GM18867 (cell line): ENCODE data around the gene HOXB3.

Source experiments
- ATAC-seq: cut with Tn5 transposase; IDR thresholded peaks from one replicate; pipeline ENCODE4 v1.9.1; 2021; ENCODE audit warnings: mild to moderate bottlenecking, moderate library complexity; ENCODE audit not compliant: unreplicated experiment

HOXB3 gene

DNA sequence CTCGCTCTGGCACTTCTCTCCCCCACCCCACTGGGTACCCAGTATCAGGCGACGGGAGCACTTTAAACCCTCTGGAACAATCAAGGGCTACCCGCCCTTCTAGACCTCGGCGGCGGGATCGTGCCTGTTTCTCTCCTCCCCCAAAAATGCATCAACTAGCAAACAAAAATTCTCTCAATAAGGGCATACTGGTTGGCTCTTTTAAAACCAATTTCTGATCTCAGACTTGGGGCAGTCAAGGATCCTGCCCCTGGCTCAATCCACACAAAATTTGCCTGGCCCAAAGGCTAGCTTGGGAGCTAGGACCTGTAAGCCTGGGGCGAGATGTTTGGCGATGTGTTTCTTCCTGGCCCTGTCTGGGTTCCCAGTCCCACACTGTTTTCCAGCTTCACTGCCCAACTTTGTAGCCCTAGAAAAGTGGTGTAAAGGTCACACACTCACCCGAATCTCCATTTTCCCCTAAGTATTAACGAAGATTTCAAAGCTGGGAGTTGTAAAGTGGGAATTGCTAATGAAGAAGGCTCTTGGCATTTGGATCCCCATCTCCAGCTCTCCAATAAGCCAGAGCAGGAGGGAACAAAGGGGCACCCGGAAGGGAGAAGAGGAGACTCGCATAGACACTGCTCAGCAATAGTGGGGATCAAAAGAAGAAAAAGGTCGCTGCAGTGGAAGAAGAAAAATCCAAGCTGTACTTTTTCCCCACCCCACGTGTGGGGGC, 30.8 kb downstream of the HOXB3 start:
- no peak for ATAC-seq

- no peak for ATAC-seq
Observed at GRCh38 chr17:48558831-48559121, 31.3 kb downstream of the HOXB3 start.

DNA sequence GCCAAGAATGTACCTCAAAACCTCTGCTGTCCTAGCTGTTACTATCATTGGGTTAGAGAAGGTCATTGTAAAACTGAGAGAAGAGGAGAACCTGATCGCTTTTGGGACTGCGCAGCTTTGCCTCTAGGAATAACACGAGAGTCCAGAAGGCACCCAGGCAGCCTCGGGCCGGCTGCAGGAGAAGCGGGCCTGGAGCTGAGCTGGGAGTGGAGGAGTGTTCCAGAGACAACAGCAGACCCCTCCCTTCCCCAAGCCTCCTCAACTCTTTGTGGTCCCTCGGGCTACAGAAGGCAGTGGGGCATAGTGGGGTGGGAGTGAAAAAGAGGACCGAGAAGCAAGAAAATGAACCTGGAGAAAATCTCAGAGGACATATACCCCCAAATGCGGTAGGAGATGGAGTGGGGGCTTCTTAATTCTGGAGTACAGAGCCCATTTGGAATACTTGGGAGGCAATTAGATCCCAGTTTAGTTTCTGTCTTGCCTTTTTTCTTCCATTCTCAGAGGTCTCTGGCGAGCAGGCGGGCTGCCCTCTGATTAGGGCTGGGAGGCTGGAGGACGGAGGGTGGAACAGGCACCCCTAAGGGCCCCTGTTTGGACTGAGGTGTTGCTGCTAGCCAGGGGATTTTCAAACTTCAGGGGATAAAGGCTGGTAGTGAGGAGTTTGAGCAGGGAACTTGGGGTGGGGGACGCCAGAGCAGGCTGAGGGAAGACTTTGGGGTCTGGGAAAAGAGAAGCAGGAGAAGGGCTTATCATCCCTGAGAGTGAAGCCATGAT, 31.8 kb downstream of the HOXB3 start:
- ATAC-seq = no peak

DNA sequence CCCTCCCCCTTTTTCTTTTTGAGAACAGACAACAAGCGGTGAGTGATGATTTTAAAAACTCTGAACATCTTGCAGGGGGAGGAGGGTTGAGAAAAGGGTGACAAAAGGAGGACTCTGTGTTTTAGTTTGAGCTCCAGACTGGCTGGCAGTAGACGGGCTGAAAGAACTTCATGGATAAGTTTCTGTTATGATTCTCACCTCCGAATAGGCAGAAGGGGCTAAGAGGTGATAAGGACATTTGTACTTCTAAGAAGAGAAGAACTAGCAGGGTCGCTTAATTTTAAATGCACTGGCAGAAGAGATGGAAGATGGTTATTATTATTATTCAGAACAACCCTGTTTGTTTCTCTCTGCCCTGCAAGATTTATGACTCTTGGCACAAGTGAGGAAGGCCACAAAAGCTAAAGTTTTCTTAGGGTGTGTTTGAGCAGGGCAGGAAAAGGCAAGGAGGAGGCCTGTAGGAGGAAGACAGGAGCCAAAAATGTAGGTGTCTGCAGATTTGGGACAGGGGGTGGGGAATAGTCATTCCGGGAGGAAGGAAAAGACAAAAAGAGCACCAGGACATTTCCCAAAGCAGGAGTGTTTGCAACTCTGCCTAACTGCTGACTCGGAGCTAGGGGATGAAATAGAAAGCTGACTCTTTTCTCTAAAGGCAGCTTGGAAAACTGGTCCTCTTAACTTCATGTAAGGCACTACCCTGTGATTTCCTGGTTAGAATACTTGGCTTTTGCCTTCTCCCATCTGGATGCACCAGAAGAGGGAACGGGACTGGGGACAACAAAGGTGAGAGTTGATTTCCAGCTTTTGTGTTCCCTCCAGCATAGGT, 33.3 kb downstream of the HOXB3 start:
- ATAC-seq = no peak

- no peak for ATAC-seq
Observed at GRCh38 chr17:48556229-48556575, 33.8 kb downstream of the HOXB3 start.

- no peak for ATAC-seq
Observed at GRCh38 chr17:48555258-48556228, 34.5 kb downstream of the HOXB3 start.

DNA sequence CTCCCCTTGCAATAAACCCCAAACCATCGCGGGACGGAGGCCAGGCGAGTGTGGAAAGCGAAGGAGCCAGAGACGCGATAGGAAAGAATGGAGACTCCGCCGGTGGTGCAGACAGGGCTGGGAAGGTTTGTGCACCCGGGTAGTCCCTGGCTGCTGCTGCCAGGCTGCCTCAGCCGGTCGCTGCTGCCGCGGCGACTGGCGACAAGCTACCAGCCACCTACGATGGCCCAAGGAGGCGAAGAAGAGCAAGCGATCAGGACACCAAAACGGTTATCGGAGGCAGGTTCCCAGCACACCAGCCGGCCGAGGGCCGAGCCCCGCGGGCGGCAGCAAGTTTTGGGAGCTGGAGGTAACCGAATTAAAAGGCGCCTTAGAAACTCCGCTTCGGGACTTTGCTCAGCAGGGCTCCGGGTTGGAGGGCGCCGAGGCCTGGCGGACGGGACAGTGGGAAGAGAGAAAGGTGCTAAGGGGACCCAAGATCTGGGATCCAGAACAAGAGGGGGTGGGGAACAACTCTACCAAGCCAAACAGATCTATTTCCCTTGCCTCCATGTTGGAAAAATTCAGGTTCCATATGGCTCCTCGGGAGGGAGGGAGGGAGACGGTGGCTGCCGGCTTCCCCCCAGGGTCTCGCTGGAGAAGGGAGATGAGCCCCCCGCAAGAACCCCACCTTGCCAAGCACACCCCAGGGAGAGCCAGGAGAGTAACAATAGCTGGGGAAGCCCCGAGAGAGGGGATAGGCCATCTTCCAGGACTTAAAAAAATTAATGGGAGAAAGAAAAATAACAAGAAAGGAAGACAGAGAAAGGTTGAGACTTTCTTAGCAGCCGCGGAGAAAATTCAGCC, 35.4 kb downstream of the HOXB3 start:
- no peak for ATAC-seq

DNA sequence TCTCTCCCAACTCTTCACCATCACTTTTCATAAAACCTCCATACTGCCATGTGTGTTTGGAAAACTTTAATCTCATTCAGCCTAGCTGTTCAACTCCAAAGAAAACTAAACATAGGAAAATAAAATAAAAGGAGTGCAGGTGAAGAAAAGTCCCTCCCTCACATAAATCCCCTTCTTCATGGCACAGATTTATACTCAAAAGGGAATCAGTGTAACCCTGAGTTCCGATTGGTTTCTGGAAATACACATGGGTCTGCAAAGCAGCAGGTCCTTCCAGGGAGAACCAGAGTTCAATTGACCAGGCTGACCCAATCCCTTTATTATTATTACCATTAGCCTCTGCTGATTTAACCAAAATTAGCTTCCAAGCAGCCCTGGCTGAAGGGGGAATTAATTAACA, 36.2 kb downstream of the HOXB3 start:
- ATAC-seq = no peak

- ATAC-seq = no peak
Observed at GRCh38 chr17:48553190-48553547, 36.9 kb downstream of the HOXB3 start.

DNA sequence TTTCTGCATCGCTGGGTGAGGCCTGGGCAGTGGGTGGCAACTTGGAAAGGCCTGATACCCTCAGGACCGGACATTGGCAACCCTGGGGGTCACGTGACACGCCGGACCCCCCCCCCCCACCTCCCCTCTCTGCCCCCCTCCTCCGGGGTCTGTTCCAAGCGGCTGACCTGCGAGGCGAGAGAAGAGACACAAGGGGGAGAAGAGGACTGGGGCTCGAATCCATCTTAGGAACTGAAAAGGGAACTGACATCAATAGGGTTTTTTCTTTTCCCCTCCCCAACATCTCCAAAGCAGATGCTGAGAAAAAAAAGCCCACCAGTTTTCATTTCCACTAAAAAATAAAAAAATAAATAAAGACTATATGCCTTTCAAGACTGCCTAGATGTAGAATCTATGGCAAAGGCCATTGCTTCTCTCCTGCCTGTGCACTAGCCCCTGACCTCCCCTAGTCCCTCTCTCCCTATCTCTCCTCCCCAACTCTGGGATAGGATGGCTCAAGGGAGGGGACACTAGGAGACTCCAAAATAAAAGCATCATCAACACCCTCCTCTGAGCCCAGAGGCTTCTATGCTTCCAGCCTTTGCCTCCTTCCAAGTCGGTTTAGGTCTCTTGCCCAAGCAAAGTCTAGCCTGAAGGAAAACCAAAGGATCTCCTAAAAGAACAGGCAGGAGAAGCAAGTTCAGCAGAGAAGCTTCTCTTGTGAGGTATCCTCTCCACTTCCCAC, 37.4 kb downstream of the HOXB3 start:
- ATAC-seq = no peak

- ATAC-seq = no peak
Observed at GRCh38 chr17:48551596-48552465, 38.2 kb downstream of the HOXB3 start.

DNA sequence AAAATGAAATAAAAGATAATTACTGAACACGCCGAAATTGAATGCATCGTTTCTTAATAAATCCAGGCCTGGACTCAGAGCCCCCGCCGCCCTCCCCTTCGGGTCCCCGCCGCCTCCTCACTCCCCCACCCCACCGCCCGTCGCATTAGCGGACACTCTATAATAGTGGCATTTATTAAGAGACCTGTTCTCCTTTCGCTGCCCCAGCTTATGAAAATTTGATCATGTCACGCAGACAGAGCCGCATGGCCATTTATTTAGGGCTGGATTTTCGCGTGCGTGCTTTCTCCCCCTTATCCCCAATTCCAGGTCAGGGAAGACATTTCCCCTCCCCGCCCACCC, 38.9 kb downstream of the HOXB3 start:
- ATAC-seq = no peak

DNA sequence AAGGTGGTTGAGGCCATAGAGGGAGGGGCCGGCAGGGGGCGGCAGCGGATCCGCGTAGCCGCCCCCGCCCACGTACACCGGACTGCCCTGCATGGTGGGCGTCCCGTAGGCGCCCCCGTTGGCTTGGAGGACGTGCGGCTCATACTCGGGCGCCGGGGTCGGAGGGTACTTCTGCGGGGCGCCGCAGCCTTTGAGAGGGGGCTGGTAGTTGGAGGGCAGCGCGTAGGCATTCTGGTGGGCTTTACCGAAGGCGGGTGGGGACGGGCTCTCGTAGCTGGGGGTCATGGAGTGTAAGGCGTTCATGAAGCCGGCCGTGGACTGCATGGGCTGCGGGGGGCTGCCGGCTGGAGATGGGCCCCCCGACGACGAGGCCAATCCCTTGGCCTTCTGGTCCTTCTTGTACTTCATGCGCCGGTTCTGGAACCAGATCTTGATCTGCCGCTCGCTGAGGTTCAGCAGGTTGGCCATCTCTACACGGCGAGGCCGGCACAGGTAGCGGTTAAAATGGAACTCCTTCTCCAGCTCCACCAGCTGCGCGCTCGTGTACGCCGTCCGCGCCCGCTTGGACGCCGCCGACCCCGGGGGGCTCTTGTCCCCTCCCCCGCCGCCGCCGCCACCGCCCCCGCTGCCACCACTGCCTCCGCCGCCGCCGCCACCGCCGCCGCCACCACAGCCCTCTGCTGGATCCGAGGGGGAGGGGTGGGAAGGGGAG, 39.4 kb downstream of the HOXB3 start:
- ATAC-seq = no peak

- ATAC-seq = no peak
Observed at GRCh38 chr17:48549914-48550501, 40.0 kb downstream of the HOXB3 start.

DNA sequence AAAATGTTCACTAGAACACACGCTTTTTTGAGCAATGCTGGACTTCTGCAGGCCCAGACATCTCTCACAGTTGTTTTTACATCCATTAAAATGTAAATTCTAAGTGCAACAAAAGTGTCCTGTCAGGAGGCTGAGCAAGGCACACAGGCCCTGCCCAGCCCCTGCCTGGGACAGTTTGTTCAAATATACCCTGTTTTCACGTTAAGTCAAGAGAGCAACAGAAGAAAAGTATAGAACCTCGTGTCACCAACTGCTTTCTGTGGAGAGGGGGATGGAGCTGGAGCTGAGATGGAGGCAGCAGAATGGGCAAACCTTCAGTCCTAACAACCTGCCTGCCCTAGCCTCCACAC, 40.8 kb downstream of the HOXB3 start:
- ATAC-seq = no peak

DNA sequence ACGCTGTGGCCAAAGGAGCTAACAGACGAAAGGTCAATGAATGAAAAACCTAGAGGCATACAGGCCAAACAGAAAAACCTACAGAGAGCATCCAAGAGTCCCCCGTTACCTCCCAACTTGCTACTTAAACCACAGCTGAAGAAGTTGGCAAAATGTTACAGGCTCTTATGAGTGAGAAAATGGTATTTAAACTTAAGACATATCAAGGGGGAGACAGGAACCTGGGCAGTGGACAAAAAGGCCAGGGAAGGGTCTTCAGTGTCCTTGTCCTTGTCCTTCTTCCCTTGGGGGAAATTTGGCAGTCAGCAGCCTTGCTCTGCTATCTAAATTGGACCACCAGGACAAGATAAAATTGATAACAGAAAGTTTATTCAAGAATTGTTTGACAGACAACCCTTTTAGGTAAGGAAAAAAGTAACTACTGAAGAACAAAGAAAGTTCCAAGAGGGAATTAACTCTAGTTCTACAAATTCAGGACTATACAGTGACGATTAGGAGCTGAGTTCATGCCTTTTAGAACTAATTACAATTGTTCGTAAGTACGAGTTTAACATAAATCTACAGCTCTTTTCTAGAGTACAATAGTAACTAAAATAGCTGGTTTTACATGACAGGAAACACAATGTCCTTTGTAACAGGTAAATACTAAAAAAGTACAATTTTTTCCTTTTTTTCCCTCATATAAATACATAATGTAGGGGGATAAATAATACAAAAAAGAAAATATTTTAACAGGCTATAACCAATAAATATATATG, 41.3 kb downstream of the HOXB3 start:
- no peak for ATAC-seq
